Measurements from ENCODE around the gene NOTCH2NLA. TPM values are rescaled to one million over a fixed set of nuclear protein-coding genes. Genes with fewer than 3 reads are reported as not detected.
"Not testable (repeated sequence)": the region's sequence is repeated elsewhere in the genome, so short reads cannot be mapped to it uniquely, and the experiment has no call there.

NOTCH2NLA gene
- total RNA-seq, 1 donor from 2014 or later: 32.3 TPM

- DNase-seq (ENCODE audit: low read depth): not testable (repeated sequence)
- H3K4me3 ChIP-seq (ENCODE audit: low read depth, low read length): peak overlapping the region; percentile 64
Observed at GRCh38 chr1:146228144-146228682, 608 bp downstream of the NOTCH2NLA start.

- DNase-seq (ENCODE audit: low read depth); H3K4me3 ChIP-seq (ENCODE audit: low read depth, low read length): not testable (repeated sequence)
Observed at GRCh38 chr1:146174531-146174930, 54.3 kb downstream of the NOTCH2NLA start.

DNA sequence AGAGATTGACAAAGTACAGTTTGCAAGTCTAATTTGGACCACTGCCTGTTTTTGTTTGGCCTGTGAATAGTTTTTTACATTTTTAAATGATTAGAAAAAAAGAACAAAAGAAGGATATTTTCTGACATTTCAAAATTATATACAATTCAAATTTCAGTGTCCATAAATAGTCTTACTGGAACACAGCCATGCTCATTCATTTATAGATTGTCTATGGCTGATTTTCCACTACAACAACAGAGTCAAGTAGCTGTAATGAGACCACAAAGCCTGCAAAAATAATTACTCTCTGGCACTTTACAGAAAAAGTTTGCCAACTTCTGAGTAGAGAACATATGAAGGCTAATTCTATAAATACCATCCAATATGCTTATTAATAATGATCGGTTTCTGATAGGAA, 61.1 kb downstream of the NOTCH2NLA start:
- not testable (repeated sequence) for H3K4me3 ChIP-seq (ENCODE audit: low read depth, low read length); DNase-seq (ENCODE audit: low read depth)

- not testable (repeated sequence) for DNase-seq (ENCODE audit: low read depth)
Observed at GRCh38 chr1:146167273-146167672, 61.5 kb downstream of the NOTCH2NLA start.

GRCh38 chr1:146144465-146144864, 84.4 kb downstream of the NOTCH2NLA start, which contains the start of gene NBPF10:
NBPF10 (minus strand) TSS chr1:146144804; CDS start chr1:146144769, 35 bp downstream.
- not testable (repeated sequence) for H3K4me3 ChIP-seq (ENCODE audit: low read depth, low read length); DNase-seq (ENCODE audit: low read depth)

More at GRCh38 chr1:146167273-146167672, 61.5 kb downstream of the NOTCH2NLA start:
- H3K4me3 ChIP-seq (ENCODE audit: low read depth, low read length): not testable (repeated sequence)

Other genes starting within 250 kb of the NOTCH2NLA start
- 22.1 and 198 TPM in 2 replicates for gene TXNIP, start 232.4 kb downstream of the NOTCH2NLA start, total RNA-seq
- 0.35 TPM in 1 of 2 replicates, not detected in the other for gene HJV, start 207.3 kb downstream of the NOTCH2NLA start, total RNA-seq
- 0.51 and 0.52 TPM in 2 replicates for gene NBPF10, start 84.2 kb downstream of the NOTCH2NLA start, total RNA-seq

All from epithelial cell of proximal tubule (primary cell).